Suprapubic skin (tissue), 4 donors: Measurements from ENCODE around the gene SHCBP1L. TPM values are rescaled to one million over a fixed set of nuclear protein-coding genes. Genes with fewer than 3 reads are reported as not detected.

Experiments used
- DNase-seq, 2 donors: peaks; one replicate each; pipeline ENCODE4 v3.0.0-alpha.2; 2019; ENCODE audit warnings: low spot score in 2 of 2
- H3K27ac ChIP-seq: fragments of 200-600 bp; sonication (generic); one replicate; pipeline ENCODE4 v1.5.1; 2019
- H3K27me3 ChIP-seq: fragments of 200-600 bp; sonication (generic); one replicate; pipeline ENCODE4 v1.5.1; 2019
- H3K36me3 ChIP-seq: fragments of 200-600 bp; sonication (generic); one replicate; pipeline ENCODE4 v1.5.1; 2019
- H3K4me1 ChIP-seq: fragments of 200-600 bp; sonication (generic); one replicate; pipeline ENCODE4 v1.5.1; 2019
- H3K4me3 ChIP-seq: fragments of 200-600 bp; sonication (generic); one replicate; pipeline ENCODE4 v1.5.1; 2019; ENCODE audit warnings: mild to moderate bottlenecking
- H3K9me3 ChIP-seq: fragments of 200-600 bp; sonication (generic); one replicate; pipeline ENCODE4 v1.5.1; 2019
- EP300 ChIP-seq: sonication (generic); formaldehyde crosslinking; IDR thresholded peaks from one replicate; pipeline ENCODE4 v1.6.1; 2017; ENCODE audit warnings: antibody characterized with exemption
- POLR2A ChIP-seq, 2 donors: fragments of 450-650 bp; IDR thresholded peaks; one replicate each; pipeline ENCODE4 v1.6.1; 2017; ENCODE audit warnings: antibody characterized with exemption in 2 of 2, mild to moderate bottlenecking in 2 of 2, moderate library complexity in 2 of 2
- POLR2AphosphoS5 ChIP-seq, 3 donors: sonication (generic); formaldehyde crosslinking; IDR thresholded peaks; one replicate each; pipeline ENCODE4 v1.6.1; 2017; ENCODE audit warnings: antibody characterized with exemption in 3 of 3
- WGBS: methylation state at CpG from one replicate; pipeline ENCODE4 v1.1.5; 2018; 5-methylcytosine and 5-hydroxymethylcytosine counted together
- total RNA-seq, 4 donors: library from RNA; depleted of rRNA; stranded (reverse); fragments of >200 nt; gene quantifications; one replicate each; pipeline ENCODE4 v1.1.0, GENCODE V29; 2016
- TF ChIP-seq, protein P1 (sequence below), 2 donors: fragments of 200-600 bp in 1 of 2; fragments of 450-650 bp in 1 of 2; sonication (generic) in 1 of 2; IDR thresholded peaks; one replicate each; pipeline ENCODE4 v1.5.1; 2016 to 2019; ENCODE audit warnings: antibody characterized with exemption in 2 of 2, mild to moderate bottlenecking in 1 of 2, moderate library complexity in 1 of 2

Gene SHCBP1L
- total RNA-seq, 4 donors from 2014 or later: not detected

DNA sequence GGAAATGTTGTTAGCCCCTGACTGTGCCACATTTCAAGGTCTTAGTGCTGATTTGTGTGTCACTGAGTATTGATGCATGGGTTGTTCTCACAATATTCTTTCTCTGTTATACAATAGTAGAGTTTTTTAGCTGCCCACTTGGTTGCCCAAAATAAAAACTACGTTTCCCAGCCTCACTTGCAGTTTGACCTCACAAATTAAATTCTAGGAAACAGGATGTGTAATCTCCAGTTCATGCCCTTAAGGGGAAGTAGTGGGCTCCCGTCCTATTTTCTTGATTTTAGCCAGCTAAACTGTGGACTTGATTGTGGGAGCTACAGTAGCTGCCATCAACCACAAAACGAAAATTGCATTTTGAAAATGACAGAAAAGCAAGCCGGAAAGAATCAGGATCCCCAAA, 42.9 kb upstream of the SHCBP1L start:
- no peak overlapping the region for H3K4me3 ChIP-seq
- no peaks in the 10 kb centered on the region for H3K36me3 ChIP-seq
- no peak for DNase-seq
- WGBS: 70% methylated on average over 4 of the region's 4 CpGs
- no peak overlapping the region for H3K27ac ChIP-seq
- no peaks in the 10 kb centered on the region for H3K4me1 ChIP-seq
- TF ChIP-seq EP300 (no peak), POLR2A (IDR thresholded peaks at IDR 0.05) (no peak), POLR2AphosphoS5 (IDR thresholded peaks at IDR 0.05) (no peak)
- TF ChIP-seq, protein P1, sequence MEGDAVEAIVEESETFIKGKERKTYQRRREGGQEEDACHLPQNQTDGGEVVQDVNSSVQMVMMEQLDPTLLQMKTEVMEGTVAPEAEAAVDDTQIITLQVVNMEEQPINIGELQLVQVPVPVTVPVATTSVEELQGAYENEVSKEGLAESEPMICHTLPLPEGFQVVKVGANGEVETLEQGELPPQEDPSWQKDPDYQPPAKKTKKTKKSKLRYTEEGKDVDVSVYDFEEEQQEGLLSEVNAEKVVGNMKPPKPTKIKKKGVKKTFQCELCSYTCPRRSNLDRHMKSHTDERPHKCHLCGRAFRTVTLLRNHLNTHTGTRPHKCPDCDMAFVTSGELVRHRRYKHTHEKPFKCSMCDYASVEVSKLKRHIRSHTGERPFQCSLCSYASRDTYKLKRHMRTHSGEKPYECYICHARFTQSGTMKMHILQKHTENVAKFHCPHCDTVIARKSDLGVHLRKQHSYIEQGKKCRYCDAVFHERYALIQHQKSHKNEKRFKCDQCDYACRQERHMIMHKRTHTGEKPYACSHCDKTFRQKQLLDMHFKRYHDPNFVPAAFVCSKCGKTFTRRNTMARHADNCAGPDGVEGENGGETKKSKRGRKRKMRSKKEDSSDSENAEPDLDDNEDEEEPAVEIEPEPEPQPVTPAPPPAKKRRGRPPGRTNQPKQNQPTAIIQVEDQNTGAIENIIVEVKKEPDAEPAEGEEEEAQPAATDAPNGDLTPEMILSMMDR (IDR thresholded peaks at IDR 0.05): no peak
- no peaks in the 10 kb centered on the region for H3K9me3 ChIP-seq
- no peaks in the 10 kb centered on the region for H3K27me3 ChIP-seq

DNA sequence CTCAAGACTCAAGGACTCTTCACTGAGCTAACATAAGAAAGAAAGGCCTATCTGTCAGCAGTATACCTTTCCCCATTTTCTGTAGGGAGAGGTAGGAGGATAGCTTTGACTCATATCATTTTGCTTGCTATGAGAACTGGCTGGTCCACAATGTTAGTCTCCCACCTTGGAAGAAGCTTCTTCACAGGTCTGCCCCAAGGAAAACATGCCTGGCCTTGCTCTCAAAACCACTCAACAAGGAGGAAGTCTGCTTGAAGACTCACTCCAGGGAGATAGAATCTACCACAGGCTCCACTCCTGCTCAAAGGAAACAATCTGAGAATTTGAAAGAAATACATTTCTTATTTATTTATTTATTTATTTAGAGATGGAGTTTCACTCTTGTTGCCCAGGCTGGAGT, 40.8 kb upstream of the SHCBP1L start:
- Histone ChIP-seq H3K27ac (no peak overlapping the region), H3K4me3 (no peak overlapping the region), H3K4me1 (no peaks in the 10 kb centered on the region), H3K36me3 (no peaks in the 10 kb centered on the region), H3K9me3 (no peaks in the 10 kb centered on the region), H3K27me3 (no peaks in the 10 kb centered on the region)
- DNase-seq: no peak
- no peak for TF ChIP-seq POLR2A (IDR thresholded peaks at IDR 0.05)
- no peak for TF ChIP-seq EP300
- TF ChIP-seq, protein P1 (IDR thresholded peaks at IDR 0.05): no peak
- no peak for TF ChIP-seq POLR2AphosphoS5 (IDR thresholded peaks at IDR 0.05)

DNA sequence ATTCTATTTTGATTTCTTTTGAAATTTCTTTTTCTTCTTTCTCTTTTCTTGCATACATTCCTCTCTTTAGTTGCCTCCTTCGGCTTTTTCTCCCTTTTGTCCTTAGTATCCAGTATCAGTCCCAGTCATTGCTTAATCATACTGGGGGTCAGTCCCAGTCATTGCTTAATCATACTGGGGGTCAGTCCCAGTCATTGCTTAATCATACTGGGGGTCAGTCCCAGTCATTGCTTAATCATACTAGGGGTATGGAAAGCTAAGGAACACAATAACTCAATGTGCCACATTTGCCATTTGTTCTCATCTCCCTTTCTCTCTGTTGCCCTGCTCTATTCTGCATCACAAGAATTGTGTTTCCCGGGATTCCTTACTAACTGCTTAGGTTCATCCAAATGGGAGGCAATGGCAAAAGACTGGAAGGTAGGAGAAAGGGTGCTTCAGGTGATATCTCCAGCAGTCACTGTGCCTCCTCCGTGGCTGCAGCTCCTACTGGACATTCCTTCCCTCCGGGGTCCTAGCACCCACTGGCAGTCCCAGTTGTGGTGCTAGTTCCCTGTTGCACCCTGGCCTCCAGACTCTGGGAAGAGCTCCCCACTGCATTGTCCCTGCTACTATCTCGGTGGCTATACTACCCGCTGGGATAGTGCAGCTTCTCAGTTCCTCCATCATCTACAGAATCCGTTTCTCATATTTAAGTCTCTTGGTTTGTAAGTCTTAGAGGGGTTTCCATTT, 37.6 kb upstream of the SHCBP1L start:
- H3K4me1 ChIP-seq: no peaks in the 10 kb centered on the region
- no peak for DNase-seq
- H3K36me3 ChIP-seq: no peaks in the 10 kb centered on the region
- H3K9me3 ChIP-seq: no peaks in the 10 kb centered on the region
- H3K27me3 ChIP-seq: no peaks in the 10 kb centered on the region
- no peak overlapping the region for H3K4me3 ChIP-seq
- TF ChIP-seq EP300 (no peak), POLR2AphosphoS5 (IDR thresholded peaks at IDR 0.05) (no peak), POLR2A (IDR thresholded peaks at IDR 0.05) (no peak)
- TF ChIP-seq, protein P1 (IDR thresholded peaks at IDR 0.05): no peak
- no peak overlapping the region for H3K27ac ChIP-seq
- WGBS: 86% methylated on average over 7 of the region's 7 CpGs

DNA sequence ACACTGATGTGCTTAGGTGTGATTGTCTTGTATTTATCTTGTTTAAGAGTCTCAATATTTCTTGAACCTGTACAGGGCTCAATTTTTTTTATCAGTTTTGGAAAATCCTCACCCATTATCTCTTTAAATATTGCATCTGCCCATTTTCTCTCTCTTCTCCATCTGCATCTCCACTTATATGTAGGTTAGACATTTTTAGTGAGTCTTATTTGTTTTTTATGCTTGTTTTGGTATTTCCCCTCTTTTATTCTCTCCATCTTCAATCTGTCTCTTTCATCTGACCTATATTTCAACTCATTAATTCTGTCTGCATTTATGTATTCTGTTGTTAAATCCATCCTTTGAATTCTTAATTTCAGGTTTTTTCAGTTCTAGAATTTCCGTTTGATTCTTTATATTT, 32.9 kb upstream of the SHCBP1L start:
- no peak for DNase-seq
- Histone ChIP-seq H3K9me3 (no peaks in the 10 kb centered on the region), H3K4me3 (no peak overlapping the region), H3K36me3 (no peaks in the 10 kb centered on the region), H3K27ac (no peak overlapping the region), H3K4me1 (no peaks in the 10 kb centered on the region), H3K27me3 (no peaks in the 10 kb centered on the region)
- TF ChIP-seq EP300 (no peak), POLR2AphosphoS5 (IDR thresholded peaks at IDR 0.05) (no peak), POLR2A (IDR thresholded peaks at IDR 0.05) (no peak)
- TF ChIP-seq, protein P1 (IDR thresholded peaks at IDR 0.05): no peak
- 78% methylated on average over 1 of the region's 1 CpG for WGBS

DNA sequence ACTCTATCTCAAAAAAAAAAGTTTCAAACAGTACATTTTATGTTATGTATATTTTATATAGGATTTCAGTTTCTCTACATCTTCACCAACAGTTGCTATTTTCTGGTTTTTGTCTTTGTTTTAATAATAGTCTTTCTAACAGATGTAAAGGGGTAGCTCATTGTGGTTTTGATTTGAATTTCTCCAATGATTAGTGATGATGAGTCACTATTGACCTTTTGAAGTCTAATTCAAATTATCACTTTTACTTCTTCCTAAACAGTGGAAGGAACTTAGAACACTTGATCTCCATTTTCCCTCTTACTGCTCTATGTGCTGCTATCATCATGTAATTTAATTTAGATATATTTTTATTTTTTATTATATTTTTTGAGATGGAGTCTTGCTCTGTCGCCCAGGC, 31.7 kb upstream of the SHCBP1L start:
- no peaks in the 10 kb centered on the region for H3K9me3 ChIP-seq

More for the DNA sequence above, 31.7 kb upstream of the SHCBP1L start:
- Histone ChIP-seq H3K4me1 (no peaks in the 10 kb centered on the region), H3K4me3 (no peak overlapping the region), H3K27me3 (no peaks in the 10 kb centered on the region), H3K36me3 (no peaks in the 10 kb centered on the region), H3K27ac (no peak overlapping the region)
- TF ChIP-seq, protein P1 (IDR thresholded peaks at IDR 0.05): no peak
- TF ChIP-seq EP300 (no peak), POLR2AphosphoS5 (IDR thresholded peaks at IDR 0.05) (no peak), POLR2A (IDR thresholded peaks at IDR 0.05) (no peak)
- no peak for DNase-seq
- WGBS: 96% methylated on average over 1 of the region's 1 CpG
